Neural cell (in vitro differentiated cells): ENCODE results near the gene MMP14. TPM values are rescaled to one million over a fixed set of nuclear protein-coding genes. Genes with fewer than 3 reads are reported as not detected.

ENCODE experiments used
- H2AFZ ChIP-seq: fragments of 200-600, 300-800 bp; sonication (generic), shearing (Covaris generic); 2 replicates; pipeline ENCODE4 v1.6.0; 2014; ENCODE audit warnings: low read depth, mild to moderate bottlenecking, antibody characterized with exemption, low read length, moderate library complexity
- H3F3A ChIP-seq: fragments of 200-600 bp; shearing (Covaris generic); 2 replicates; pipeline ENCODE4 v1.6.1; 2016; ENCODE audit warnings: mild to moderate bottlenecking, moderate library complexity, mixed read lengths, antibody characterized with exemption, low read length; ENCODE audit not compliant: insufficient read depth, poor library complexity, severe bottlenecking
- H3K27ac ChIP-seq: fragments of 200-600, 300-800 bp; sonication (generic), shearing (Covaris generic); 2 replicates; pipeline ENCODE4 v1.5.1; 2014; ENCODE audit warnings: mild to moderate bottlenecking, low read length, moderate library complexity
- H3K27me3 ChIP-seq: fragments of 300-800, 200-600 bp; sonication (generic), shearing (Covaris generic); 2 replicates; pipeline ENCODE4 v1.6.0; 2014; ENCODE audit warnings: mild to moderate bottlenecking, low read depth, low read length, moderate library complexity; ENCODE audit not compliant: insufficient read depth
- H3K36me3 ChIP-seq: fragments of 300-800, 200-600 bp; sonication (generic), shearing (Covaris generic); 2 replicates; pipeline ENCODE4 v1.5.1; 2014; ENCODE audit warnings: mild to moderate bottlenecking, antibody characterized with exemption, low read length, moderate library complexity; ENCODE audit not compliant: insufficient read depth
- H3K4me2 ChIP-seq: fragments of 300-800, 200-600 bp; sonication (generic), shearing (Covaris generic); 2 replicates; pipeline ENCODE4 v1.6.0; 2014; ENCODE audit warnings: mild to moderate bottlenecking, low read length
- H3K4me3 ChIP-seq: fragments of 300-800, 200-600 bp; sonication (generic), shearing (Covaris generic); 2 replicates; pipeline ENCODE4 v1.5.1; 2014; ENCODE audit warnings: mild to moderate bottlenecking, low read length, moderate library complexity
- H3K79me2 ChIP-seq: fragments of 200-600 bp; shearing (Covaris generic); replicated peaks from 2 replicates; pipeline ENCODE4 v1.6.0; 2014; ENCODE audit warnings: mild to moderate bottlenecking, low read length, moderate library complexity; ENCODE audit not compliant: insufficient read depth
- H3K9ac ChIP-seq: fragments of 300-800, 200-600 bp; sonication (generic), shearing (Covaris generic); 2 replicates; pipeline ENCODE4 v1.6.1; 2016; ENCODE audit warnings: mild to moderate bottlenecking, low read length, mixed read lengths
- H3K9me2 ChIP-seq: fragments of 200-600 bp; shearing (Covaris generic); 2 replicates; pipeline ENCODE4 v1.6.1; 2016; ENCODE audit warnings: mild to moderate bottlenecking, low read length, mixed read lengths; ENCODE audit not compliant: insufficient read depth
- H3K9me3 ChIP-seq: fragments of 200-600, 300-800 bp; sonication (generic), shearing (Covaris generic); 2 replicates; pipeline ENCODE4 v1.6.1; 2016; ENCODE audit warnings: mild to moderate bottlenecking, mixed run types, low read length, moderate library complexity, mixed read lengths
- H4K20me1 ChIP-seq: fragments of 200-600 bp; shearing (Covaris generic); 2 replicates; pipeline ENCODE4 v1.6.1; 2016; ENCODE audit warnings: mild to moderate bottlenecking, mixed run types; ENCODE audit not compliant: insufficient read depth
- EP300 ChIP-seq: fragments of 450-650 bp; conservative IDR thresholded peaks from 2 replicates; pipeline ENCODE4 v1.6.1; 2014; ENCODE audit warnings: antibody characterized with exemption, mild to moderate bottlenecking, moderate library complexity; ENCODE audit not compliant: poor library complexity, severe bottlenecking
- EZH2 ChIP-seq: fragments of 200-600, 300-800 bp; shearing (Covaris generic), sonication (generic); IDR thresholded peaks from 2 replicates; pipeline ENCODE4 v1.6.1; 2014; ENCODE audit warnings: antibody characterized with exemption, low read length, borderline replicate concordance, mild to moderate bottlenecking; ENCODE audit not compliant: insufficient read depth, poor library complexity, severe bottlenecking
- MXI1 ChIP-seq: fragments of 450-650 bp; conservative IDR thresholded peaks from 2 replicates; pipeline ENCODE4 v1.6.1; 2014; ENCODE audit warnings: antibody characterized with exemption, mild to moderate bottlenecking; ENCODE audit not compliant: poor library complexity, severe bottlenecking
- POLR2AphosphoS5 ChIP-seq: IDR thresholded peaks from 2 replicates; pipeline ENCODE4 v1.6.1; 2012
- RAD21 ChIP-seq: fragments of 450-650 bp; conservative IDR thresholded peaks from 2 replicates; pipeline ENCODE4 v1.6.1; 2014; ENCODE audit warnings: antibody characterized with exemption, mild to moderate bottlenecking, moderate library complexity
- REST ChIP-seq: IDR thresholded peaks from 2 replicates; pipeline ENCODE4 v1.6.1; 2012; ENCODE audit warnings: borderline replicate concordance
- SMC3 ChIP-seq: fragments of 450-650 bp; conservative IDR thresholded peaks from 2 replicates; pipeline ENCODE4 v1.6.1; 2014; ENCODE audit warnings: antibody characterized with exemption, mild to moderate bottlenecking, moderate library complexity; ENCODE audit not compliant: poor library complexity
- TAF1 ChIP-seq: IDR thresholded peaks from 2 replicates; pipeline ENCODE4 v1.6.1; 2012; ENCODE audit warnings: low read depth
- polyA plus RNA-seq: library from polyadenylated mRNA; depleted of rRNA; stranded (reverse); fragments of >200 nt; gene quantifications from 2 replicates; pipeline ENCODE4 v1.2.3, GENCODE V29; 2014
- TF ChIP-seq, protein P1 (sequence below): fragments of 450-650 bp; IDR thresholded peaks from 2 replicates; pipeline ENCODE4 v1.5.1; 2014; ENCODE audit warnings: antibody characterized with exemption, mild to moderate bottlenecking, moderate library complexity; ENCODE audit not compliant: poor library complexity, severe bottlenecking

MMP14 gene
- polyA plus RNA-seq, 1 donor from 2014 or later: 1.5 TPM

DNA sequence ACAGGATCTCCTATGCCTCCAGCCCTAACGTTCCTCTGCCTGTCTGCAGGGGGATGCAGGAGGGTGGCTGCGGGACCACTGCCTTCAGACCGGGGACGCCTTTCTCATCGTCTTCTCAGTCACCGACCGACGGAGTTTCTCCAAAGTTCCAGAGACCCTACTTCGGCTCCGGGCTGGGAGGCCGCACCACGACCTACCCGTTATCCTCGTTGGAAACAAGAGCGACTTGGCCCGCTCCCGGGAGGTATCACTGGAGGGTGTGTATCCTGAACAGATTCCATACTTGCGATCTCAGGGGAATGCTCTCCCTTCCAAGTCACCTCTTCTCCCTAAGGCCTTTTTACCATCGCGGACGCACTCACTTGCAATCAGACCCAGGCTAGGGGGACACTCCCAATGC is 49.6 kb downstream of the MMP14 start:
- H3K27ac ChIP-seq: peak overlapping the region; percentile 58
- H3K4me2 ChIP-seq: no peak overlapping the region

DNA sequence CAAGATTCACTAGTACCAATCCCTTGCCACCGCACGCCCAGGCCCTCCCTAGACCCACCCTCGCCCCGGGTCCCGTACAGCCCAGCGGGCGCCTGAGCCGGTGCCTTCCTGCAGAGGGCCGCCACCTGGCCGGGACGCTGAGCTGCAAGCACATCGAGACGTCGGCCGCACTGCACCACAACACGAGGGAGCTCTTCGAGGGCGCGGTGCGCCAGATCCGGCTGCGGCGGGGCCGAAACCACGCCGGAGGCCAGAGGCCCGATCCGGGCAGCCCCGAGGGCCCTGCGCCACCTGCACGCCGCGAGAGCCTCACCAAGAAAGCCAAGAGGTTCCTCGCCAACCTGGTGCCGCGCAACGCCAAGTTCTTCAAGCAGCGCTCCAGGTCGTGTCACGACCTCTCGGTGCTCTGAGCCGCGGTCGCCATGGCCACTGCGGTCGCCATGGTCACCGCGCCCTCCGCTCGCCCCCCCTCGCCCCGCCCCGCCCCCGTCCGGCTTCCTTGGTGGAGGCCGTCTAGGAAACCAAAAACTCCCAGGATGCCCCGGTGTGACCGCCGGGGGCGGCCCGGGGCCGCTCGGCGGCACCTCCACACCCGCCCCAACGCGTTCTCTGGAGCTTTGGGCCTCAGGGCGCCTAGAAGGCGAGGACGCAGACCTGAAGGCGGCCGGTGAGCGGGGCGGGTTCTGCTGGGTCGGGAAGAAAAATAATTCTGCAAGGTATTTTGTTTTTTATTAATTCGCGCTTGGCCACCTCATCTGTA is 50.3 kb downstream of the MMP14 start:
- Histone ChIP-seq H3K9me2 (no peaks in the 10 kb centered on the region), H4K20me1 (no peaks in the 10 kb centered on the region), H3K9me3 (no peaks in the 10 kb centered on the region), H3K27me3 (no peaks in the 10 kb centered on the region), H3K9ac (peak overlapping the region; percentile 59), H3F3A (peaks cover 8% of the 10 kb centered on the region), H3K36me3 (no peaks in the 10 kb centered on the region), H3K79me2 (peaks cover 29% of the 10 kb centered on the region), H2AFZ (no peak overlapping the region), H3K27ac (peak overlapping the region; percentile 58), H3K4me2 (peak overlapping the region; percentile 45), H3K4me3 (peak overlapping the region; percentile 90)
- TF ChIP-seq, protein P1, sequence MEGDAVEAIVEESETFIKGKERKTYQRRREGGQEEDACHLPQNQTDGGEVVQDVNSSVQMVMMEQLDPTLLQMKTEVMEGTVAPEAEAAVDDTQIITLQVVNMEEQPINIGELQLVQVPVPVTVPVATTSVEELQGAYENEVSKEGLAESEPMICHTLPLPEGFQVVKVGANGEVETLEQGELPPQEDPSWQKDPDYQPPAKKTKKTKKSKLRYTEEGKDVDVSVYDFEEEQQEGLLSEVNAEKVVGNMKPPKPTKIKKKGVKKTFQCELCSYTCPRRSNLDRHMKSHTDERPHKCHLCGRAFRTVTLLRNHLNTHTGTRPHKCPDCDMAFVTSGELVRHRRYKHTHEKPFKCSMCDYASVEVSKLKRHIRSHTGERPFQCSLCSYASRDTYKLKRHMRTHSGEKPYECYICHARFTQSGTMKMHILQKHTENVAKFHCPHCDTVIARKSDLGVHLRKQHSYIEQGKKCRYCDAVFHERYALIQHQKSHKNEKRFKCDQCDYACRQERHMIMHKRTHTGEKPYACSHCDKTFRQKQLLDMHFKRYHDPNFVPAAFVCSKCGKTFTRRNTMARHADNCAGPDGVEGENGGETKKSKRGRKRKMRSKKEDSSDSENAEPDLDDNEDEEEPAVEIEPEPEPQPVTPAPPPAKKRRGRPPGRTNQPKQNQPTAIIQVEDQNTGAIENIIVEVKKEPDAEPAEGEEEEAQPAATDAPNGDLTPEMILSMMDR: peak; percentile 23
- no peak for TF ChIP-seq SMC3

More for the DNA sequence above, 49.6 kb downstream of the MMP14 start:
- Histone ChIP-seq H3F3A (peaks cover 8% of the 10 kb centered on the region), H3K79me2 (peaks cover 29% of the 10 kb centered on the region), H4K20me1 (no peaks in the 10 kb centered on the region), H3K9me2 (no peaks in the 10 kb centered on the region), H3K36me3 (no peaks in the 10 kb centered on the region), H3K4me3 (peak overlapping the region; percentile 90), H3K9me3 (no peaks in the 10 kb centered on the region), H3K9ac (peak overlapping the region; percentile 59), H3K27me3 (no peaks in the 10 kb centered on the region), H2AFZ (no peak overlapping the region)
- TF ChIP-seq EP300: no peak
- TF ChIP-seq RAD21: no peak
- no peak for TF ChIP-seq MXI1
- TF ChIP-seq, protein P1: no peak
- no peak for TF ChIP-seq TAF1

- Histone ChIP-seq H3K9me3 (no peaks in the 10 kb centered on the region), H3K4me2 (peak overlapping the region; percentile 45), H3K79me2 (peaks cover 29% of the 10 kb centered on the region), H3F3A (peaks cover 8% of the 10 kb centered on the region), H3K27me3 (no peaks in the 10 kb centered on the region), H3K36me3 (no peaks in the 10 kb centered on the region), H3K4me3 (peak overlapping the region; percentile 90), H3K27ac (peak overlapping the region; percentile 58), H4K20me1 (no peaks in the 10 kb centered on the region), H3K9me2 (no peaks in the 10 kb centered on the region), H3K9ac (peak overlapping the region; percentile 59), H2AFZ (no peak overlapping the region)
- no peak for TF ChIP-seq EP300
- TF ChIP-seq POLR2AphosphoS5: no peak
- no peak for TF ChIP-seq TAF1
- TF ChIP-seq EZH2: no peak
- no peak for TF ChIP-seq MXI1
- no peak for TF ChIP-seq RAD21
- TF ChIP-seq, protein P1: no peak
- no peak for TF ChIP-seq REST
- no peak for TF ChIP-seq SMC3
Observed at GRCh38 chr14:22887260-22887989, 51.0 kb downstream of the MMP14 start.
